Sciatic nerve (tissue), 2 donors: ENCODE data around the gene C2orf76. TPM values are rescaled to one million over a fixed set of nuclear protein-coding genes. Genes with fewer than 3 reads are reported as not detected.

Experiments used
- ATAC-seq: fragments of 200-7000 bp; cut with Tn5 transposase; one replicate; pipeline ENCODE4 v1.9.1; 2020; ENCODE audit warnings: mild to moderate bottlenecking, moderate library complexity
- DNase-seq: peaks from one replicate; pipeline ENCODE4 v3.0.0-alpha.2; 2020; ENCODE audit warnings: low spot score
- intact Hi-C: fragments of 100-400 bp; cut with DNase I; formaldehyde crosslinking; loops from one replicate; pipeline ENCODE4 v1.14.2; 2022
- total RNA-seq: library from RNA; stranded (reverse); fragmentation: NEBNext Ultra II Directional; extraction: Animal tissue kit (Norgen Biotek cat#: 25700); gene quantifications from one replicate; pipeline ENCODE4 v1.2.1, GENCODE V29; 2021
- donor health status: DM: no; HTN: no; CAD: no.
- donor health status: DM: no; HTN: no; CAD: no.

Gene C2orf76
- total RNA-seq, 1 donor from 2014 or later = 17.6 TPM

GRCh38 chr2:119350311-119350998 is 16.2 kb downstream of the C2orf76 start:
- intact Hi-C loops = no loop called here

GRCh38 chr2:119349289-119349688 is 17.3 kb downstream of the C2orf76 start:
- DNase-seq (no peak), ATAC-seq (no peak)
- intact Hi-C loops = no loop called here

More at GRCh38 chr2:119350311-119350998, 16.2 kb downstream of the C2orf76 start:
- no peak for DNase-seq
- no peak for ATAC-seq

- intact Hi-C loops = no loop called here
- no peak for DNase-seq
- no peak for ATAC-seq
Measured at GRCh38 chr2:119341684-119342083, 24.9 kb downstream of the C2orf76 start.

GRCh38 chr2:119339562-119339923 is 27.1 kb downstream of the C2orf76 start:
- no peak for DNase-seq
- intact Hi-C loops = no loop called here
- no peak for ATAC-seq

GRCh38 chr2:119338826-119339561 is 27.6 kb downstream of the C2orf76 start:
- DNase-seq (no peak), ATAC-seq (peak; percentile 74)
- intact Hi-C loops = no loop called here

- intact Hi-C loops = no loop called here
- DNase-seq (no peak), ATAC-seq (no peak)
Measured at GRCh38 chr2:119338272-119338671, 28.4 kb downstream of the C2orf76 start.

- DNase-seq (no peak), ATAC-seq (no peak)
- intact Hi-C loops = no loop called here
Measured at GRCh38 chr2:119337749-119338148, 28.9 kb downstream of the C2orf76 start.

- ATAC-seq (no peak), DNase-seq (no peak)
- intact Hi-C loops = no loop called here
Measured at GRCh38 chr2:119333833-119334232, 32.8 kb downstream of the C2orf76 start.

- no peak for DNase-seq
- intact Hi-C loops = no loop called here
- no peak for ATAC-seq
Measured at GRCh38 chr2:119333360-119333759, 33.3 kb downstream of the C2orf76 start.

GRCh38 chr2:119332953-119333352 is 33.7 kb downstream of the C2orf76 start:
- intact Hi-C loops = no loop called here
- ATAC-seq = no peak
- DNase-seq = no peak

GRCh38 chr2:119327431-119327830 is 39.2 kb downstream of the C2orf76 start:
- no peak for DNase-seq
- ATAC-seq = no peak
- intact Hi-C loops = no loop called here

GRCh38 chr2:119326938-119327337 is 39.7 kb downstream of the C2orf76 start:
- peak; percentile 42 for ATAC-seq
- DNase-seq = no peak
- intact Hi-C loops = no loop called here

- intact Hi-C loops = no loop called here
- ATAC-seq = no peak
- DNase-seq = no peak
Measured at GRCh38 chr2:119324685-119325270, 41.9 kb downstream of the C2orf76 start.

GRCh38 chr2:119323459-119323858 is 43.2 kb downstream of the C2orf76 start:
- ATAC-seq = no peak

GRCh38 chr2:119319593-119319992 is 47.0 kb downstream of the C2orf76 start:
- ATAC-seq = no peak
- no peak for DNase-seq
- intact Hi-C loops = no loop called here

More at GRCh38 chr2:119323459-119323858, 43.2 kb downstream of the C2orf76 start:
- intact Hi-C loops = no loop called here
- DNase-seq = no peak

GRCh38 chr2:119317554-119317953 is 49.1 kb downstream of the C2orf76 start:
- ATAC-seq (no peak), DNase-seq (no peak)
- intact Hi-C loops = no loop called here

- intact Hi-C loops = no loop called here
- DNase-seq = no peak
- ATAC-seq = no peak
Measured at GRCh38 chr2:119316066-119316465, 50.6 kb downstream of the C2orf76 start.

- intact Hi-C loops = no loop called here
- no peak for DNase-seq
- peak; percentile 76 for ATAC-seq
Measured at GRCh38 chr2:119315241-119315925, 51.3 kb downstream of the C2orf76 start.

- intact Hi-C loops = no loop called here
- no peak for DNase-seq
- ATAC-seq = no peak
Measured at GRCh38 chr2:119311831-119312230, 54.8 kb downstream of the C2orf76 start.

GRCh38 chr2:119311371-119311770 is 55.3 kb downstream of the C2orf76 start:
- ATAC-seq = no peak
- no peak for DNase-seq
- intact Hi-C loops = no loop called here
